Urinary bladder (tissue), 4 donors: Measurements from ENCODE around the gene CCDC146. TPM values are rescaled to one million over a fixed set of nuclear protein-coding genes. Genes with fewer than 3 reads are reported as not detected.
"Not testable (repeated sequence)": the region's sequence is repeated elsewhere in the genome, so short reads cannot be mapped to it uniquely, and the experiment has no call there.

ENCODE experiments used
- DNase-seq: peaks from one replicate; pipeline ENCODE4 v3.0.0-alpha.2; 2015; ENCODE audit errors: extremely low spot score
- H3K27ac ChIP-seq: one replicate; pipeline ENCODE4 v1.5.1; 2013; ENCODE audit warnings: low read depth, mild to moderate bottlenecking, moderate library complexity
- H3K36me3 ChIP-seq: one replicate; pipeline ENCODE4 v1.6.1; 2013; ENCODE audit warnings: mild to moderate bottlenecking, moderate library complexity; ENCODE audit not compliant: insufficient read depth
- H3K4me1 ChIP-seq: one replicate; pipeline ENCODE4 v1.6.1; 2013; ENCODE audit warnings: mild to moderate bottlenecking, moderate library complexity; ENCODE audit not compliant: insufficient read depth
- H3K4me3 ChIP-seq: one replicate; pipeline ENCODE4 v1.5.1; 2013; ENCODE audit warnings: low read depth, low read length
- WGBS: extraction: QIAGEN DNeasy Blood & Tissue Kit; methylation state at CpG from one replicate; pipeline ENCODE4 v1.1.7; 2013; 5-methylcytosine and 5-hydroxymethylcytosine counted together
- polyA plus RNA-seq: library from polyadenylated mRNA; stranded (reverse); fragments of 200-250 nt; gene quantifications from one replicate; pipeline ENCODE4 v1.2.3, GENCODE V29; 2013
- total RNA-seq: library from RNA; depleted of rRNA; stranded (reverse); fragments of >200 nt; gene quantifications from one replicate; pipeline ENCODE4 v1.2.3, GENCODE V29; 2014
- donor health status: healthy with polysubstance abuse.
- donor health status: healthy.

Gene CCDC146
- total and polyA plus RNA-seq, 2 donors, result 6.6 to 25.7 TPM

GRCh38 chr7:77199013-77199966, 76.9 kb downstream of the CCDC146 start, which contains the start of gene FGL2:
Gene FGL2 (minus strand): TSS chr7:77199819. CDS start chr7:77199793, 26 bp downstream.
- DNase-seq, result peak; percentile 13
- Histone ChIP-seq H3K27ac (peak within 1 kb of the TSS; percentile 39), H3K4me3 (peak within 1 kb of the TSS; percentile 57), H3K36me3 (no peaks in the 10 kb centered on the region), H3K4me1 (no peaks in the 10 kb centered on the region)
- WGBS, result 2% methylated on average over 15 of the region's 15 CpGs

GRCh38 chr7:77200542-77200941, 78.1 kb downstream of the CCDC146 start:
- no peak overlapping the region for H3K27ac ChIP-seq
- no peaks in the 10 kb centered on the region for H3K36me3 ChIP-seq
- no peak overlapping the region for H3K4me3 ChIP-seq
- no peaks in the 10 kb centered on the region for H3K4me1 ChIP-seq
- 84% methylated on average over 2 of the region's 2 CpGs for WGBS
- DNase-seq, result no peak

GRCh38 chr7:77202481-77202976, 80.1 kb downstream of the CCDC146 start:
- Histone ChIP-seq H3K36me3 (no peaks in the 10 kb centered on the region), H3K27ac (no peak overlapping the region), H3K4me1 (no peaks in the 10 kb centered on the region), H3K4me3 (no peak overlapping the region)
- 82% methylated on average over 4 of the region's 4 CpGs for WGBS
- DNase-seq, result no peak

GRCh38 chr7:77205706-77206105, 83.3 kb downstream of the CCDC146 start:
- H3K4me1 ChIP-seq, result no peaks in the 10 kb centered on the region
- WGBS, result 97% methylated on average over 3 of the region's 3 CpGs
- H3K27ac ChIP-seq, result no peak overlapping the region
- H3K36me3 ChIP-seq, result no peaks in the 10 kb centered on the region
- DNase-seq, result no peak
- H3K4me3 ChIP-seq, result no peak overlapping the region

- H3K27ac ChIP-seq, result no peak overlapping the region
- no peak for DNase-seq
- H3K4me3 ChIP-seq, result no peak overlapping the region
- H3K4me1 ChIP-seq, result no peaks in the 10 kb centered on the region
- H3K36me3 ChIP-seq, result no peaks in the 10 kb centered on the region
Observed at GRCh38 chr7:77208416-77208815, 86.0 kb downstream of the CCDC146 start.

- Histone ChIP-seq H3K36me3 (no peaks in the 10 kb centered on the region), H3K27ac (no peak overlapping the region), H3K4me3 (no peak overlapping the region), H3K4me1 (no peaks in the 10 kb centered on the region)
- 97% methylated on average over 6 of the region's 6 CpGs for WGBS
- no peak for DNase-seq
Observed at GRCh38 chr7:77209479-77210139, 87.2 kb downstream of the CCDC146 start.

GRCh38 chr7:77216181-77216845, 93.9 kb downstream of the CCDC146 start:
- Histone ChIP-seq H3K4me3 (no peak overlapping the region), H3K4me1 (no peaks in the 10 kb centered on the region), H3K36me3 (no peaks in the 10 kb centered on the region), H3K27ac (no peak overlapping the region)
- no peak for DNase-seq
- WGBS, result 95% methylated on average over 3 of the region's 3 CpGs

- H3K4me3 ChIP-seq, result no peak overlapping the region
Observed at GRCh38 chr7:77217474-77218185, 95.2 kb downstream of the CCDC146 start.

GRCh38 chr7:77219701-77220331, 97.4 kb downstream of the CCDC146 start:
- H3K4me1 ChIP-seq, DNase-seq, H3K4me3 ChIP-seq, H3K36me3 ChIP-seq, H3K27ac ChIP-seq: not testable (repeated sequence)
- WGBS, result 86% methylated on average over 10 of the region's 10 CpGs

More at GRCh38 chr7:77217474-77218185, 95.2 kb downstream of the CCDC146 start:
- no peak for DNase-seq
- 98% methylated on average over 2 of the region's 2 CpGs for WGBS
- Histone ChIP-seq H3K36me3 (no peaks in the 10 kb centered on the region), H3K27ac (no peak overlapping the region), H3K4me1 (no peaks in the 10 kb centered on the region)

- H3K27ac ChIP-seq, result no peak overlapping the region
- no peak overlapping the region for H3K4me3 ChIP-seq
- H3K36me3 ChIP-seq, result no peaks in the 10 kb centered on the region
- no peaks in the 10 kb centered on the region for H3K4me1 ChIP-seq
- 88% methylated on average over 4 of the region's 4 CpGs for WGBS
- DNase-seq, result no peak
Observed at GRCh38 chr7:77222065-77222464, 99.7 kb downstream of the CCDC146 start.

- H3K27ac ChIP-seq, result no peak overlapping the region
- 83% methylated on average over 4 of the region's 4 CpGs for WGBS
Observed at GRCh38 chr7:77222819-77223218, 100.4 kb downstream of the CCDC146 start.

GRCh38 chr7:77223261-77223660, 100.8 kb downstream of the CCDC146 start:
- Histone ChIP-seq H3K27ac (no peak overlapping the region), H3K4me1 (no peaks in the 10 kb centered on the region), H3K4me3 (no peak overlapping the region), H3K36me3 (no peaks in the 10 kb centered on the region)
- 67% methylated on average over 2 of the region's 2 CpGs for WGBS
- DNase-seq, result no peak

More at GRCh38 chr7:77222819-77223218, 100.4 kb downstream of the CCDC146 start:
- DNase-seq, result no peak
- Histone ChIP-seq H3K4me1 (no peaks in the 10 kb centered on the region), H3K4me3 (no peak overlapping the region), H3K36me3 (no peaks in the 10 kb centered on the region)
